ENCODE results near the gene SPDYE6. TPM values are rescaled to one million over a fixed set of nuclear protein-coding genes. Genes with fewer than 3 reads are reported as not detected.
"Not testable (repeated sequence)": the region's sequence is repeated elsewhere in the genome, so short reads cannot be mapped to it uniquely, and the experiment has no call there.

SPDYE6 gene
- polyA plus RNA-seq, 1 of the 3 experiments (the other 2 are of a cell fraction): not detected

GRCh38 chr7:102376964-102377466, 20.8 kb upstream of the SPDYE6 start:
- Histone ChIP-seq H3K27me3 (ENCODE audit: insufficient read depth) (no peaks in the 10 kb centered on the region), H3K9ac (no peak overlapping the region), H3K4me3 (ENCODE audit: low read depth in 2 of 2, low read length in 1 of 2) (no peak overlapping the region), H3K9me3 (no peaks in the 10 kb centered on the region), H3K4me2 (no peak overlapping the region), H3K4me1 (ENCODE audit: control insufficient read depth in 1 of 2, insufficient read depth in 2 of 2, low read depth in 1 of 2, low read length in 1 of 2) (peaks cover 0 to 5% of the 10 kb centered on the region in 2 experiments; a peak in 1 of 4 replicates), H3K36me3 (replicated peaks in 1 of 2; ENCODE audit: control insufficient read depth in 1 of 2, insufficient read depth in 2 of 2, low read length in 1 of 2) (peaks cover 15 to 59% of the 10 kb centered on the region in 2 experiments), H3K9me2 (no peaks in the 10 kb centered on the region), H3F3A (replicated peaks; ENCODE audit: insufficient read depth) (peaks cover 16% of the 10 kb centered on the region), H3K79me2 (ENCODE audit: insufficient read depth) (peaks cover 32% of the 10 kb centered on the region), H2AFZ (ENCODE audit: low read depth) (no peak overlapping the region), H4K20me1 (ENCODE audit: insufficient read depth) (no peaks in the 10 kb centered on the region; the same call in 1 of the 2 replicates), H3K27ac (ENCODE audit: low read depth in 2 of 2, low read length in 1 of 2) (no peak overlapping the region)
- 92% methylated on average over 6 of the region's 6 CpGs for WGBS (ENCODE audit: low lambda C conversion rate)
- TF ChIP-seq MEF2A (IDR thresholded peaks at IDR 0.05; ENCODE audit: borderline replicate concordance, low read depth) (no peak), JUND (IDR thresholded peaks at IDR 0.05) (no peak), RFX5 (IDR thresholded peaks at IDR 0.05; ENCODE audit: low read length) (no peak), TCF12 (IDR thresholded peaks at IDR 0.05) (no peak), NFIC (IDR thresholded peaks at IDR 0.05; ENCODE audit: borderline replicate concordance) (no peak), GATA2 (CRISPR knock-in tag; IDR thresholded peaks at IDR 0.05) (no peak), MAX (IDR thresholded peaks at IDR 0.05; ENCODE audit: low read depth) (no peak), MXI1 (IDR thresholded peaks at IDR 0.05; ENCODE audit: low read depth, low read length) (no peak), YY1 (IDR thresholded peaks at IDR 0.05; ENCODE audit: low read depth) (no peak), PBX3 (IDR thresholded peaks at IDR 0.05) (no peak), TAF1 (IDR thresholded peaks at IDR 0.05; ENCODE audit: borderline replicate concordance, low read depth, low read length) (no peak), IRF3 (IDR thresholded peaks at IDR 0.05; ENCODE audit: low read depth, low read length) (no peak), RXRA (IDR thresholded peaks at IDR 0.05; ENCODE audit: borderline replicate concordance, low read depth) (no peak), GABPA (IDR thresholded peaks at IDR 0.05; ENCODE audit: low read depth) (no peak)
- TF ChIP-seq, protein P1, sequence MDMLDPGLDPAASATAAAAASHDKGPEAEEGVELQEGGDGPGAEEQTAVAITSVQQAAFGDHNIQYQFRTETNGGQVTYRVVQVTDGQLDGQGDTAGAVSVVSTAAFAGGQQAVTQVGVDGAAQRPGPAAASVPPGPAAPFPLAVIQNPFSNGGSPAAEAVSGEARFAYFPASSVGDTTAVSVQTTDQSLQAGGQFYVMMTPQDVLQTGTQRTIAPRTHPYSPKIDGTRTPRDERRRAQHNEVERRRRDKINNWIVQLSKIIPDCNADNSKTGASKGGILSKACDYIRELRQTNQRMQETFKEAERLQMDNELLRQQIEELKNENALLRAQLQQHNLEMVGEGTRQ (IDR thresholded peaks at IDR 0.05; ENCODE audit: borderline replicate concordance, low read depth, low read length): no peak
- CTCF ChIA-PET: no interaction called here
- DNase-seq: no peak
- POLR2A ChIA-PET: no interaction called here

- H2AFZ ChIP-seq (ENCODE audit: low read depth); H3K27ac ChIP-seq (ENCODE audit: low read depth in 2 of 2, low read length in 1 of 2); H3K4me1 ChIP-seq (ENCODE audit: control insufficient read depth in 1 of 2, insufficient read depth in 2 of 2, low read depth in 1 of 2, low read length in 1 of 2); DNase-seq; CTCF ChIA-PET; H3K9me2 ChIP-seq; H3K9ac ChIP-seq; H4K20me1 ChIP-seq (ENCODE audit: insufficient read depth); H3K9me3 ChIP-seq; H3F3A ChIP-seq (replicated peaks; ENCODE audit: insufficient read depth); H3K27me3 ChIP-seq (ENCODE audit: insufficient read depth); H3K4me3 ChIP-seq (ENCODE audit: low read depth in 2 of 2, low read length in 1 of 2); H3K4me2 ChIP-seq: not testable (repeated sequence)
- POLR2A ChIA-PET: interaction anchor here (0.6 kb wide), 1 partner anchor 8 kb away, joined by 3 read pairs; no protein-coding TSS in a partner anchor
- WGBS (ENCODE audit: low lambda C conversion rate): 70% methylated on average over 2 of the region's 2 CpGs
- Histone ChIP-seq H3K79me2 (ENCODE audit: insufficient read depth) (peaks cover 54% of the 10 kb centered on the region), H3K36me3 (replicated peaks in 1 of 2; ENCODE audit: control insufficient read depth in 1 of 2, insufficient read depth in 2 of 2, low read length in 1 of 2) (peaks cover 15 to 42% of the 10 kb centered on the region in 2 experiments)
These were observed 16.6 kb upstream of the SPDYE6 start for GRCh38 chr7:102372796-102373195.

GRCh38 chr7:102370038-102370437, 13.8 kb upstream of the SPDYE6 start:
- H3K4me3 ChIP-seq (ENCODE audit: low read depth in 2 of 2, low read length in 1 of 2); H3K4me2 ChIP-seq; H3K9ac ChIP-seq; H3K9me2 ChIP-seq; H4K20me1 ChIP-seq (ENCODE audit: insufficient read depth); H3K27ac ChIP-seq (ENCODE audit: low read depth in 2 of 2, low read length in 1 of 2); H3K27me3 ChIP-seq (ENCODE audit: insufficient read depth); DNase-seq; H3K9me3 ChIP-seq; POLR2A ChIA-PET; H2AFZ ChIP-seq (ENCODE audit: low read depth); H3K4me1 ChIP-seq (ENCODE audit: control insufficient read depth in 1 of 2, insufficient read depth in 2 of 2, low read depth in 1 of 2, low read length in 1 of 2); H3F3A ChIP-seq (replicated peaks; ENCODE audit: insufficient read depth): not testable (repeated sequence)
- Histone ChIP-seq H3K79me2 (ENCODE audit: insufficient read depth) (peaks cover 65% of the 10 kb centered on the region), H3K36me3 (replicated peaks in 1 of 2; ENCODE audit: control insufficient read depth in 1 of 2, insufficient read depth in 2 of 2, low read length in 1 of 2) (peaks cover 5 to 33% of the 10 kb centered on the region in 2 experiments)
- CTCF ChIA-PET: interaction anchor here (0.5 kb wide), 1 partner anchor 687 kb away, joined by 4 read pairs; no protein-coding TSS in a partner anchor

DNA sequence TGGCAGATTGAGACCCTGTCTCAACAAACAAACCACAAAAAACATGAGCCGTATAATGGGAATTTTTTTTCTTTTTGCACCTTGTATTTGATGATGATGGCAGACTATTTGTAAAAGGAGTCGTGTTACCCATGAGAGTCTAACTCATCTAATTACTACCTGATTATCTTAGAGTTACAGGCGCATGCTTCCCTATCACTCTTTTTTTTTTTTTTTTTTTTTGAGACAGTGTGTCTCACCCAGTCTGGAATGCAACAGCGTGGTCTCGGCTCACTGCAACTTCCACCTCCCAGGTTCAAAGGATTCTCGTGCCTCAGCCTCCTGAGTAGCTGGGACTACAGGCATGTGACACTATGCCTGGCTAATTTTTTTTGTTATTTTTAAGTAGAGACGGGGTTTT, 9.1 kb upstream of the SPDYE6 start:
- H2AFZ ChIP-seq (ENCODE audit: low read depth); H3F3A ChIP-seq (replicated peaks; ENCODE audit: insufficient read depth); H3K4me1 ChIP-seq (ENCODE audit: control insufficient read depth in 1 of 2, insufficient read depth in 2 of 2, low read depth in 1 of 2, low read length in 1 of 2); POLR2A ChIA-PET; H3K27me3 ChIP-seq (ENCODE audit: insufficient read depth); CTCF ChIA-PET; H3K9me2 ChIP-seq; H3K27ac ChIP-seq (ENCODE audit: low read depth in 2 of 2, low read length in 1 of 2); H3K9me3 ChIP-seq; DNase-seq; H4K20me1 ChIP-seq (ENCODE audit: insufficient read depth): not testable (repeated sequence)
- H3K4me2 ChIP-seq: peak overlapping the region; percentile 78
- peaks cover 2 to 17% of the 10 kb centered on the region in 2 experiments for H3K36me3 ChIP-seq (replicated peaks in 1 of 2; ENCODE audit: control insufficient read depth in 1 of 2, insufficient read depth in 2 of 2, low read length in 1 of 2)
- peak overlapping the region; percentile 21; the same call in 1 of the 2 replicates for H3K9ac ChIP-seq
- peak overlapping the region in 1 of 2 experiments; percentile 25; a peak in 1 of 4 replicates for H3K4me3 ChIP-seq (ENCODE audit: low read depth in 2 of 2, low read length in 1 of 2)
- peaks cover 44% of the 10 kb centered on the region for H3K79me2 ChIP-seq (ENCODE audit: insufficient read depth)
- 59% methylated on average over 7 of the region's 7 CpGs for WGBS (ENCODE audit: low lambda C conversion rate)

All from SK-N-SH (cell line).